Stimulated activated naive CD8-positive, alpha-beta T cell treated with anti-CD3 and anti-CD28 coated beads, Interleukin-15, Interleukin-2, amounts not matched to agents 100 ng/mL and 50 ng/mL, for 24 hours (primary cell): ENCODE measurements around the gene CMTR1.
"Not testable (repeated sequence)": the region's sequence is repeated elsewhere in the genome, so short reads cannot be mapped to it uniquely, and the experiment has no call there.

Experiments
- H3K27ac Mint-ChIP-seq: one replicate; pipeline ENCODE4 v1.8.0; 2021; ENCODE audit warnings: mild to moderate bottlenecking, mixed read lengths
- H3K27me3 Mint-ChIP-seq: one replicate; pipeline ENCODE4 v1.8.0; 2021; ENCODE audit warnings: mixed read lengths
- H3K36me3 Mint-ChIP-seq: one replicate; pipeline ENCODE4 v1.8.0; 2021; ENCODE audit warnings: low read depth, mixed read lengths
- H3K4me1 Mint-ChIP-seq: one replicate; pipeline ENCODE4 v1.8.0; 2021; ENCODE audit warnings: low read depth, mixed read lengths
- H3K4me3 Mint-ChIP-seq: one replicate; pipeline ENCODE4 v1.8.0; 2021; ENCODE audit warnings: mild to moderate bottlenecking, mixed read lengths
- H3K9me3 Mint-ChIP-seq: one replicate; pipeline ENCODE4 v1.8.0; 2021; ENCODE audit warnings: mixed read lengths

The CMTR1 gene

DNA sequence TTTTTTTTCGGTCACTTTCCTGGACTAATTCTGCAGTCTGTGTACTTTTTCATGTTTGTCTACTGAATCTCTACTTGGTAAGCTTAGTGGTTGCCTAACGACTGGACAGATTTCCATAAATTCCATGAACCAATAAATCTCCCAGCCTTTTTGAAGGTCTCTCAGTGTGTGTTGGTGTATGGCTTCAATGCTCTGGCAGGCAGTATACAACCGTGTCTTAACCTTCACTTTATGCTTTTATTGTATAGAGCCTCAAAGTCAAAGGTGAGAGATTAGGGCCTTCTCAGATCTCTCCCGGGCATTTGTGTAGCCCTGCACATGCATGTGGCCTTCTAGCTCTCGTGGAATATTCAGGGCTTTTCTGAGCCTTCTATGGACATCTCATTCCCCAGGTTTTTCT is 14.3 kb upstream of the CMTR1 start:
- H3K27me3 Mint-ChIP-seq, result peaks cover 5% of the 10 kb centered on the region
- no peak overlapping the region for H3K27ac Mint-ChIP-seq

GRCh38 chr6:37426058-37426944 is 6.7 kb upstream of the CMTR1 start:
- H3K9me3 Mint-ChIP-seq, result no peaks in the 10 kb centered on the region
- H3K27ac Mint-ChIP-seq, result no peak overlapping the region
- H3K4me1 Mint-ChIP-seq, result no peaks in the 10 kb centered on the region
- H3K27me3 Mint-ChIP-seq, result peaks cover 17% of the 10 kb centered on the region
- no peaks in the 10 kb centered on the region for H3K36me3 Mint-ChIP-seq
- no peak overlapping the region for H3K4me3 Mint-ChIP-seq

More for the DNA sequence above, 14.3 kb upstream of the CMTR1 start:
- Mint-ChIP-seq H3K4me3 (no peak overlapping the region), H3K36me3 (no peaks in the 10 kb centered on the region), H3K4me1 (no peaks in the 10 kb centered on the region), H3K9me3 (no peaks in the 10 kb centered on the region)

- H3K4me1 Mint-ChIP-seq, result peaks cover 1% of the 10 kb centered on the region
- no peak overlapping the region for H3K27ac Mint-ChIP-seq
- peaks cover 17% of the 10 kb centered on the region for H3K27me3 Mint-ChIP-seq
- no peak overlapping the region for H3K4me3 Mint-ChIP-seq
- H3K9me3 Mint-ChIP-seq, result no peaks in the 10 kb centered on the region
- no peaks in the 10 kb centered on the region for H3K36me3 Mint-ChIP-seq
Observed at GRCh38 chr6:37426945-37427510, 6.0 kb upstream of the CMTR1 start.

GRCh38 chr6:37429352-37429750 is 3.7 kb upstream of the CMTR1 start:
- Mint-ChIP-seq H3K4me1 (peaks cover 13% of the 10 kb centered on the region), H3K27me3 (peaks cover 14% of the 10 kb centered on the region), H3K9me3 (no peaks in the 10 kb centered on the region), H3K36me3 (no peaks in the 10 kb centered on the region), H3K27ac (no peak overlapping the region), H3K4me3 (no peak overlapping the region)

- peaks cover 16% of the 10 kb centered on the region for H3K36me3 Mint-ChIP-seq
- H3K27ac Mint-ChIP-seq, result peak overlapping the region; percentile 93
- peaks cover 38% of the 10 kb centered on the region for H3K4me1 Mint-ChIP-seq
- H3K4me3 Mint-ChIP-seq, result peak overlapping the region; percentile 96
- peaks cover 6% of the 10 kb centered on the region for H3K27me3 Mint-ChIP-seq
- no peaks in the 10 kb centered on the region for H3K9me3 Mint-ChIP-seq
Observed at GRCh38 chr6:37432590-37432915, 468 bp upstream of the CMTR1 start.

DNA sequence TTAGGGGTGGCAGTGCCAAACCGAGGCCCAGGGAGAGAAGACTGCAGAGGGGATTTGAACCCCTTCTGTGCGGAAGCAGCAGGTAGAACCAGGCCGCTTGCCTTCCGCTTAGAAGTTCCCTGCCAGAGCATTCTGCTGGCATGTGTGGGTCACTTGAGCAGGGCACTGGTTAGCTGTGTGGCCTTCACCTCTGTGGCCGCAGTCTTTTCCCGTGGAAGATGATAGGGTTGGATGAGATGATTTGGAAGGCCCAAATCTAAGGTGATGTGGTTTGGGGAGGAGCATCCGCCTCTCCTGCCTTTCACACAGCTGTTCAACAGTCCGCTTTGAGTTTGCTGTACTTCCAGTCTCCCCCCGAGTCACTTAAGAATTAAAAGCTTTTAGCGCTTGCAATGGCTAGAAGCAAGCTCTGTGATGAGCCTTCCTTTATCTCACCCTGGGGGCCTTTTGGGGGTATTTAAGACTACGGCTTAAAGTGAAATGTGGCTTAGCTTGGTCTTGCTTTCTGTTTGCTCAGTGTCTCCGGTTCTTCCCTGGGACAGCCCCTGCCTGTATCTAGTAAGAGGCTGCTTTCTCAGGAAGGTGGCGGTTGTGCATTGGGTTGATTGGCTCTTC is 743 bp downstream of the CMTR1 start:
- H3K4me3 Mint-ChIP-seq, result peak overlapping the region; percentile 96
- peaks cover 23% of the 10 kb centered on the region for H3K36me3 Mint-ChIP-seq
- peaks cover 43% of the 10 kb centered on the region for H3K4me1 Mint-ChIP-seq
- peaks cover 4% of the 10 kb centered on the region for H3K27me3 Mint-ChIP-seq
- peak overlapping the region; percentile 97 for H3K27ac Mint-ChIP-seq
- no peaks in the 10 kb centered on the region for H3K9me3 Mint-ChIP-seq

DNA sequence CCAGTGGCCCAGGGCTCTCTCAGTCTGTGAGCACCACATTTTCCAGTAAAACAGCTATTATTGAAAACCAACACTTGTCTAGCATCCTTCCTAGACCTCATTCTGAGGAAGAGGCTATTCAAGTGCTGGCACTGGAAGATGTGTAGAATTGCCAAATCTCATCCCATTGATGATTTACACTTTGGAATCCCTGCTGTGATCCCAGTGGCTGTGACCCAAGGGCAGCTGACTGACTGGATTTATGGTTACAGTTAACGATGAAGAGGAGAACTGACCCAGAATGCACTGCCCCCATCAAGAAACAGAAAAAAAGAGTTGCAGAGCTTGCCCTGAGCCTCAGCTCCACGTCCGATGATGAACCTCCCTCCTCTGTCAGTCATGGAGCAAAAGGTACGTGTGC is 2.4 kb downstream of the CMTR1 start:
- H3K27ac Mint-ChIP-seq, result peak overlapping the region; percentile 32
- H3K9me3 Mint-ChIP-seq, result no peaks in the 10 kb centered on the region
- peaks cover 43% of the 10 kb centered on the region for H3K4me1 Mint-ChIP-seq
- H3K27me3 Mint-ChIP-seq, result no peaks in the 10 kb centered on the region
- H3K4me3 Mint-ChIP-seq, result peak overlapping the region; percentile 22
- peaks cover 32% of the 10 kb centered on the region for H3K36me3 Mint-ChIP-seq

DNA sequence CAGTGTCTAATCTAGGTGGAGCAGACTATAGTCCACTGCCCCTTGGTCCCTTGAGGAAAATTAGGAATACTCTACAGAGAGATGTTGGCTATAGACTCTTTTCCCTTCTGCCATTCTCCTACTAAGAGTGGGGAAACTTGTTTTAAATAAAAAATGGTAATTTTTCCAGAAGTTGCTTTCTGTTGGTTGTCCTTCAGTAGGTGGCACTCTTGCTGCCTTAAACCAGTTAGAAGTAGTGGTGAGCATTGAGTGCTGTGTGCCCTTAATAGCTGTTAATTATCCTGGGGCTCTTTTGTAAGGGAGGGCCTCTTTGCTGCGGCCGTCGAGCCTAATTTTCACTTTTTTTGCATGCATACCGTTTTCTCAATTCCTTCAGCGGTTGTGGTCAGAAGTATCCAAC is 2.8 kb downstream of the CMTR1 start:
- H3K27me3 Mint-ChIP-seq, result no peaks in the 10 kb centered on the region

DNA sequence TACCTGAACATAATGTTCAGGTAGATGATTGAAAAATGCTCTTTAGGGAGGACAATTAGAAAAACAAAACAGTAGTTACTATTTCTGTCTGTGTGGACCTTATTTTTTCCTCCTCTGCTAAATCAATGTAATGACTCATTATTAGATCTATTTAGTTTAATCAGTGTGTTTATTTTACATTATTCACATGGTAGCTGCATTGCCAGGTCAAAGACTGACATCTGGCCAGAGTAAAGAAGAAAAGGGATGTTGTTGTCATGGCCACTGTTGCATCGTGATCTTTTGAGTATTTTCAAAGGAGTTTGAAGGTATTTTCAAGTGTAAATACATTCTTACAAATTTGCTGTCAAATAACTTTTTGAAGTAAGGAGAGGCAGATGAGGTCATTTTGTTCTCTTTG is 5.9 kb downstream of the CMTR1 start:
- no peak overlapping the region for H3K27ac Mint-ChIP-seq
- no peaks in the 10 kb centered on the region for H3K9me3 Mint-ChIP-seq
- no peaks in the 10 kb centered on the region for H3K27me3 Mint-ChIP-seq
- H3K4me1 Mint-ChIP-seq, result peaks cover 51% of the 10 kb centered on the region
- peaks cover 45% of the 10 kb centered on the region for H3K36me3 Mint-ChIP-seq
- no peak overlapping the region for H3K4me3 Mint-ChIP-seq

More for the DNA sequence above, 2.8 kb downstream of the CMTR1 start:
- Mint-ChIP-seq H3K36me3 (peaks cover 32% of the 10 kb centered on the region), H3K9me3 (no peaks in the 10 kb centered on the region), H3K4me1 (peaks cover 43% of the 10 kb centered on the region), H3K4me3 (peak overlapping the region; percentile 22), H3K27ac (peak overlapping the region; percentile 32)

DNA sequence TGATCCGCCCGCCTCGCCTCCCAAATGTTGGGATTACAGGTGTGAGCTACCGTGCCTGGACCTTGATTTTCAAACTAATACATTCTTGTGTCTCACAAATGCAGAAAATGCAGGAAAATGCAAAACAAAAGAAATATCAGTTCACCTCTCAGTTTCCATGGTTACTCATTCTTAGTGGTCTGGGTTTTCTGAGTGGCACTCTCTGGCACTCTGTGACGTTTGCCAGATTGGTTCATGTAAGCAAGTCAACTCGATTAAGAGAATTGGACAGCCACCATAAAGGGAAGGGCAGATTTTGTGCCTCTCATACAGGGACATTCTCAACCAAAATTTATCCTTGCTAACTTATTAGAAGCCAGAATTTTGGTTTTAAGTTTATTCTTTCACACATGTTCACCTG is 8.6 kb downstream of the CMTR1 start:
- no peak overlapping the region for H3K4me3 Mint-ChIP-seq
- no peaks in the 10 kb centered on the region for H3K27me3 Mint-ChIP-seq
- peaks cover 59% of the 10 kb centered on the region for H3K36me3 Mint-ChIP-seq

DNA sequence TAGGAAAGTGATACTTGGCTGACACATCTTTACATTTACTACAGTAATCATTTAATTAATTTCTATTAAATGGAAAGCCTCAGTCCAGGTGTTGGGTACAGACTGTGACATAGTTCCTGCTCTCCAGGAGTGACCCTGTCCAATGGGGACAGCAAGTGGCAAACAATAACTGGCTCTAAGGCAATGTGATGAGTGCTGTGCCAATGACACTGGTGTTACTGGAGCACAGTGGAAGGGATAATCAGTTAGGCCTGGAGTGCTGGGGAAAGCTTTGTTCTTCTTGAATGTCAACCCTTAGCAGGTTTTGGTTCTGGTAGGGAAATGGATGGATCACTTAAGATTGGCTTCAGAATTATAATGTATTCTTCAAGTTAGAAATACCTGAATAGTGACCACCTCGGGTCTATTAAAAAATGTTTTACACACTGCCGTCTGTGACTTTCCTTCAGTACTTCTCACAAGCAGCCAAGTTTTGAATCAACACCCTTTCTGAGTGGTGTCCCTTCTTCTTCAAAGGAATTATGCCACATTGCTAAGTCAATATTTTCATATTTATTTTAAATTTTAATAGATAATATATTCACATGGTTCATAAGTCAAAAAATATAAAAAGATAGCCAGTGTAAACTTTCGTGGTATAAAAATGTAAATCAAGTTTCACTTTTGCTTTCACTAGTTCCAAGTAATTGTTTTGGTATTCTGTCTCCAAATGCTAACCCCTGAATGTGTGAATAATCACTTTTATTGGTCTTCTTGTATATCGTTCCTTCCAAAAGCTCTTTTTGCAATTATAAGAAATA is 9.6 kb downstream of the CMTR1 start:
- H3K36me3 Mint-ChIP-seq, result peaks cover 62% of the 10 kb centered on the region
- peak overlapping the region; percentile 83 for H3K27ac Mint-ChIP-seq
- H3K9me3 Mint-ChIP-seq, result no peaks in the 10 kb centered on the region
- peaks cover 21% of the 10 kb centered on the region for H3K4me1 Mint-ChIP-seq
- H3K27me3 Mint-ChIP-seq, result no peaks in the 10 kb centered on the region
- peak overlapping the region; percentile 74 for H3K4me3 Mint-ChIP-seq

More for the DNA sequence above, 8.6 kb downstream of the CMTR1 start:
- Mint-ChIP-seq H3K27ac (no peak overlapping the region), H3K9me3 (no peaks in the 10 kb centered on the region), H3K4me1 (peaks cover 24% of the 10 kb centered on the region)

- not testable (repeated sequence) for H3K27me3 Mint-ChIP-seq, H3K9me3 Mint-ChIP-seq
- Mint-ChIP-seq H3K4me3 (peak overlapping the region; percentile 58), H3K36me3 (peaks cover 59% of the 10 kb centered on the region), H3K27ac (peak overlapping the region; percentile 37), H3K4me1 (peaks cover 17% of the 10 kb centered on the region)
Observed at GRCh38 chr6:37443216-37443542, 10.2 kb downstream of the CMTR1 start.

DNA sequence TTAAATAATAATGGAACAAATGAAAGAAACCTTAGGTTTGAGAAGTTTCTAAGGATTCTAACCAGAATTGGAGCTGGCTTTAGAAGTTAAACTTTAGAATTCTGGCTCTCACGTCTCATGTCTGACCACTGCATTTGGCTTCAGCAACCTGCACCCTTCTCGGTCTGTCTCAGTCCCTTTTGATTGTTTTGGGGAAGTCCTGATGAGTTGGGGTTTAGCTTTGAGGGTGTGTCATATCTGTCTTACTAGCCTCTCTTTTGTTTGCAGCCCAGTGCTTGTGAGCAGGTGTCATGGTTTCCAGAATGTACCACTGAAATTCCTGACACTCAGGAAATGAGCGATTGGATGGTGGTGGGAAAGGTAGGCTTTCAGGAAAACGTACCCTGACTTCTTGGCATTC is 17.0 kb downstream of the CMTR1 start:
- peaks cover 74% of the 10 kb centered on the region for H3K36me3 Mint-ChIP-seq
- no peaks in the 10 kb centered on the region for H3K9me3 Mint-ChIP-seq
- no peak overlapping the region for H3K27ac Mint-ChIP-seq
- H3K4me1 Mint-ChIP-seq, result peaks cover 18% of the 10 kb centered on the region
- H3K27me3 Mint-ChIP-seq, result no peaks in the 10 kb centered on the region
- no peak overlapping the region for H3K4me3 Mint-ChIP-seq

DNA sequence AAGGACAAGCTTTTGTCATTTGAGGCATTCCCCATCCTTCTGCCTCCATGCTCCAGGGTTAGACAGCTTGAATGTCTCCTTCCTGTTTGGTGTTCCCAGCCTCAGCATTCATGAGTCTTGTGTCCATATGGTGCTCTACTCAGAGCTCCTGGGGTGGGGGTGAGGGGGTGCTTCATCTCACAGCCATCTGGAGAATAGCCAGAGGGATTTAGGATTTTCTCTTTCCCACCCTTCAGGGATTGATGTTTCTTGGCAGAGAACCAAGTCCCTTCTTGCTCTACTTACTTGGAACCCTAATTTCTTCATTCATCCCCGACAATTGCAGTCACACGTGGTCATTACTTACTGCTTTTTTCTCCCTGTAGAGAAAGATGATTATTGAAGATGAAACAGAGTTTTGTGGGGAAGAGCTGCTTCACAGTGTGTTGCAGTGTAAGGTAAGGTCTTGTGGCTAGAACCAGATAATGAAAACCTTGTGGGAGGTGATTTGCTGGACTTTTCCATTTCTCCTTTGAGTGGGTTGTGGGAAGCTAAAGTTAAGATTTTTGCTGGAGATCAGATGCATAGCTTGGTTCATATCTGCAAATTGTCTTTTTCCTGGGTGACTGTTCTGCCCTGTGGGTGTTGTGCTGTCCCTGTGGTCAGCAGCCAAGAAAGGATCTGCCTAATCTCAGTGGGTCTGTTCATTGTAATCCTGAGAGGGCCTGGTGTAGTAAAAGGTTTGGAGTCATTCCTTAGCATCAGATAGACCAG is 18.6 kb downstream of the CMTR1 start:
- H3K27ac Mint-ChIP-seq, result peak overlapping the region; percentile 74
- no peak overlapping the region for H3K4me3 Mint-ChIP-seq
- H3K9me3 Mint-ChIP-seq, result no peaks in the 10 kb centered on the region
- peaks cover 18% of the 10 kb centered on the region for H3K4me1 Mint-ChIP-seq
- H3K36me3 Mint-ChIP-seq, result peaks cover 74% of the 10 kb centered on the region
- no peaks in the 10 kb centered on the region for H3K27me3 Mint-ChIP-seq
